Upper lobe of left lung (tissue), 6 donors: ENCODE results near the gene IQGAP1. TPM values are rescaled to one million over a fixed set of nuclear protein-coding genes. Genes with fewer than 3 reads are reported as not detected.

Experiments used
- ATAC-seq, 2 donors: fragments of 200-7000 bp; cut with Tn5 transposase; one replicate each; pipeline ENCODE4 v1.9.1; 2022; ENCODE audit warnings: mild to moderate bottlenecking in 2 of 2, moderate library complexity in 2 of 2; ENCODE audit not compliant: low FRiP score in 2 of 2
- DNase-seq, 2 donors: peaks; one replicate each; pipeline ENCODE4 v3.0.0-alpha.2; 2019 to 2020
- H3K27ac ChIP-seq, 4 donors: fragments of 200-600 bp; sonication (generic); one replicate each; pipeline ENCODE4 v1.5.1; 2016 to 2019
- H3K27me3 ChIP-seq, 4 donors: fragments of 200-600 bp; sonication (generic); one replicate each; pipeline ENCODE4 v1.5.1; 2017 to 2019
- H3K36me3 ChIP-seq, 4 donors: fragments of 200-600 bp; sonication (generic); one replicate each; pipeline ENCODE4 v1.5.1; 2016 to 2019
- H3K4me1 ChIP-seq, 4 donors: fragments of 200-600 bp; sonication (generic); one replicate each; pipeline ENCODE4 v1.5.1; 2018 to 2019
- H3K4me3 ChIP-seq, 4 donors: fragments of 200-600 bp; sonication (generic); one replicate each; pipeline ENCODE4 v1.5.1; 2017 to 2019; ENCODE audit warnings: mild to moderate bottlenecking in 2 of 4, moderate library complexity in 1 of 4
- H3K9me3 ChIP-seq, 4 donors: fragments of 200-600 bp; sonication (generic); one replicate each; pipeline ENCODE4 v1.5.1; 2018 to 2019
- EP300 ChIP-seq, 4 donors: sonication (generic); formaldehyde crosslinking; IDR thresholded peaks; one replicate each; pipeline ENCODE4 v1.5.1; 2017; ENCODE audit warnings: antibody characterized with exemption in 4 of 4, control low read depth in 2 of 4
- POLR2A ChIP-seq, 4 donors: fragments of 450-650 bp; IDR thresholded peaks; one replicate each; pipeline ENCODE4 v1.5.1; 2016 to 2017; ENCODE audit warnings: antibody characterized with exemption in 4 of 4, mild to moderate bottlenecking in 2 of 4
- POLR2AphosphoS5 ChIP-seq, 2 donors: sonication (generic); formaldehyde crosslinking; IDR thresholded peaks; one replicate each; pipeline ENCODE4 v1.5.1; 2017; ENCODE audit warnings: antibody characterized with exemption in 2 of 2
- WGBS, 2 donors: methylation state at CpG; one replicate each; pipeline ENCODE4 v1.1.5; 2017 to 2018; 5-methylcytosine and 5-hydroxymethylcytosine counted together
- total RNA-seq, 6 donors: library from RNA; depleted of rRNA in 4 of 6; stranded (reverse); fragments of >200 nt in 4 of 6; gene quantifications; one replicate each; pipeline versions ENCODE4 v1.1.0 to v1.2.1, GENCODE V29; 2016 to 2021
- TF ChIP-seq, protein P1 (sequence below), 6 experiments: fragments of 450-650 bp in 4 of 6; fragments of 200-600 bp in 2 of 6; sonication (generic) in 2 of 6; IDR thresholded peaks; one replicate each; pipeline ENCODE4 v1.5.1; 2016 to 2019; ENCODE audit warnings: antibody characterized with exemption in 6 of 6
- donor health status: DM: no; HTN: no; CAD: no; lungs with moderate emphysema.
- donor health status: DM: no; HTN: yes; CAD: no; lungs with severe emphysema.

IQGAP1 gene
- total RNA-seq, 6 donors from 2014 or later = 216 to 502 (median 344) TPM

DNA sequence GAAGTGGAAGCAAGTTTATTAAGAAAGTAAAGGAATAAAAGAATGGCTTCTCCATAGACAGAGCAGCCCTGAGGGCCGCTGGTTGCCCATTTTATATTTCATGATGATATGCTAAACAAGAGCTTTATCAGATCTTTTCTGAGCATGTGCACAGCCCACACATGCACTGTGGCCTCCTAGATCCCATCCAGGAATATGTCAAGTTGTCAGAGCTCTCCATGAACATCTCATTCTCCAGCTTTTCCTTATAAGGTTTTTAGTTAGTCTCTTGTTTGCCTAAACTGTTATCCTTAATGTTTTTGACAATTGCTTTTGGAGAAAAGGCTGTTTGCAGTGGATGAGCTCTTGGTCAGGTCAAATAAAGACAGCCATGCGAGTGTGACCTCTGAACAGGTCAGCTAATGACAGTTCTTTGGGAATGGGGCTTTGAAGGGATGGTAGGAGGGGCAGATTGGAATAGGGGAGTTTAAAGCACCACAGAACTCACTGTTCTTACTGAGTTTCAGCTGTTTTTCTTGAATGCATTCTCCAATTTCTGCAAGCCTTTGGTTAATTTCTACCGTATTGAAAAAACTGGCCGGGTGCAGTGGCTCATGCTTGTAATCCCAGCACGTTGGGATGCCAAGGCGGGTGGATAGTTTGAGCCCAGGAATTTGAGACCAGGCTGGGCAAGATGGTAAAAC, 72.2 kb downstream of the IQGAP1 start:
- DNase-seq = no peak
- no peaks in the 10 kb centered on the region for H3K9me3 ChIP-seq
- no peak for TF ChIP-seq EP300 (IDR thresholded peaks at IDR 0.05)
- TF ChIP-seq POLR2A (IDR thresholded peaks at IDR 0.05) = no peak
- TF ChIP-seq POLR2AphosphoS5 (IDR thresholded peaks at IDR 0.05) = no peak
- TF ChIP-seq, protein P1, sequence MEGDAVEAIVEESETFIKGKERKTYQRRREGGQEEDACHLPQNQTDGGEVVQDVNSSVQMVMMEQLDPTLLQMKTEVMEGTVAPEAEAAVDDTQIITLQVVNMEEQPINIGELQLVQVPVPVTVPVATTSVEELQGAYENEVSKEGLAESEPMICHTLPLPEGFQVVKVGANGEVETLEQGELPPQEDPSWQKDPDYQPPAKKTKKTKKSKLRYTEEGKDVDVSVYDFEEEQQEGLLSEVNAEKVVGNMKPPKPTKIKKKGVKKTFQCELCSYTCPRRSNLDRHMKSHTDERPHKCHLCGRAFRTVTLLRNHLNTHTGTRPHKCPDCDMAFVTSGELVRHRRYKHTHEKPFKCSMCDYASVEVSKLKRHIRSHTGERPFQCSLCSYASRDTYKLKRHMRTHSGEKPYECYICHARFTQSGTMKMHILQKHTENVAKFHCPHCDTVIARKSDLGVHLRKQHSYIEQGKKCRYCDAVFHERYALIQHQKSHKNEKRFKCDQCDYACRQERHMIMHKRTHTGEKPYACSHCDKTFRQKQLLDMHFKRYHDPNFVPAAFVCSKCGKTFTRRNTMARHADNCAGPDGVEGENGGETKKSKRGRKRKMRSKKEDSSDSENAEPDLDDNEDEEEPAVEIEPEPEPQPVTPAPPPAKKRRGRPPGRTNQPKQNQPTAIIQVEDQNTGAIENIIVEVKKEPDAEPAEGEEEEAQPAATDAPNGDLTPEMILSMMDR (IDR thresholded peaks at IDR 0.05) = no peak
- H3K4me1 ChIP-seq = peaks cover 9 to 35% (median 22%) of the 10 kb centered on the region in 4 donors
- no peak for ATAC-seq
- H3K4me3 ChIP-seq = no peak overlapping the region
- H3K27me3 ChIP-seq = no peaks in the 10 kb centered on the region
- peak overlapping the region in 3 of 4 donors; percentile 17 to 65 (median 58) for H3K27ac ChIP-seq
- H3K36me3 ChIP-seq = peaks cover 16 to 87% (median 42%) of the 10 kb centered on the region in 4 donors
- WGBS, 2 donors = 89 to 91% methylated on average over 6 of the region's 6 CpGs

DNA sequence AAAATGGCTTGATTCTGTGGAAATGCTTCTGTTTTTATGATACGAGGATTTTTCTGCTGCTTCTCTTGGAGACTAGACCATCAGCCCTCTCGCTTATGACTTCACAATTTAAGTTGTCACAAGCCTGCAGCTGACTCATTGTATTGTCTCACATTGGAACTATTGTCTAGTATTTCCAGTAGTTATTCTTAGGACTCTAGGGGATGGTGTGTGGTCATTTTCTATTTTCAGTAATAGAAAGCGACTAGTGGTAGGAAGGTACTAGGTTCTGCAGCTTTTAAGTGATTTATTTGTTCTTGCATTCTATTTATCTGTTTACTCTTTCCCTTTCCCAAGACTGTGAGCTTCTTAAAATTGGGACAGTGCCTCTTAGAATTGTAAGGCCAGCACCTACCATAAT, 75.3 kb downstream of the IQGAP1 start:
- ATAC-seq = peak in 1 of 2 donors; percentile 80
- H3K4me3 ChIP-seq = no peak overlapping the region
- peaks cover 15 to 87% (median 44%) of the 10 kb centered on the region in 4 donors for H3K36me3 ChIP-seq
- peak overlapping the region in 2 of 4 donors; percentile 40 to 52 for H3K27ac ChIP-seq
- H3K9me3 ChIP-seq = no peaks in the 10 kb centered on the region
- no peak for DNase-seq
- no peaks in the 10 kb centered on the region for H3K27me3 ChIP-seq
- TF ChIP-seq POLR2A (IDR thresholded peaks at IDR 0.05) = no peak
- TF ChIP-seq, protein P1 (IDR thresholded peaks at IDR 0.05) = no peak
- no peak for TF ChIP-seq POLR2AphosphoS5 (IDR thresholded peaks at IDR 0.05)
- TF ChIP-seq EP300 (IDR thresholded peaks at IDR 0.05) = no peak
- WGBS, 2 donors = 74 to 82% methylated on average over 3 of the region's 3 CpGs
- peaks cover 12 to 37% (median 23%) of the 10 kb centered on the region in 4 donors for H3K4me1 ChIP-seq

DNA sequence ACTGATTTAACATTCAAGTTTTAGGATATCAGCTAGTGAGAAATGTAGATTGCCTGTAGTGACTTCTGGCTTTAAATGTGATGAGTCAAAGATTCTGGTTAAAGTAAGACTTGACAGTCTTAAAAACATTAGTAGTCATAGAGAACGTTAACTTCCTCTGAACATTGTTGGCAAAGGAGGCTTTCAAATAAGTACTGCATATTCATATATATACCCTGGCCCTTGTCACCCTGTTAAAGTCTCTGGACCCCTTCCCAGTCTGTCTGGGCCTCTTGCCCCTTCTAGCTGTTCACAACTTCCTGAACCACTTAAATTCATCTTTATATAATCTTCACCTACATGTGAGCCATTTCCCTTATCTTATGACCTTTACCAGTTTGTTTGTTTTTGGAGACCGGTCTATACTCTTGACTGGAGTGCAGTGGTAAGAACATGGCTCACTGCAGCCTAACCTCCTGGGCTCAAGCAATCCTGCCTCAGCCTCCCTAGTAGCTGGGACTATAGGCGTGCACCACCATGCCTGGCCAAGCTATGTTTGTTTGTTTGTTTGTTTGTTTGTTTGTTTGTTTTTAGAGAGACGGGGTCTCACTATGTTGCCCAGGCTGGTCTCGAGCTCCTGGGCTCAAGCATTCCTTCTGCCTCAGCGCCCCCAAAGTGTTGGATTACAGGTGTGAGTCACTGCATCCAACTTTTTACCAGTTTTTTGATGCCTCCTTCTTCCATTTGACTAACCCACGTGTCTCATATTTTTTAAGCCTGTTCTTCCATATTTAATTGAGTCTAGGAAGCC, 77.3 kb downstream of the IQGAP1 start:
- ATAC-seq = peak in 1 of 2 donors; percentile 38
- DNase-seq = no peak
- H3K4me1 ChIP-seq = peaks cover 8 to 25% (median 13%) of the 10 kb centered on the region in 4 donors
- WGBS, 2 donors = 76 to 80% methylated on average over 7 of the region's 7 CpGs
- H3K36me3 ChIP-seq = peaks cover 15 to 89% (median 45%) of the 10 kb centered on the region in 4 donors
- no peaks in the 10 kb centered on the region for H3K27me3 ChIP-seq
- no peaks in the 10 kb centered on the region for H3K9me3 ChIP-seq
- H3K27ac ChIP-seq = no peak overlapping the region
- no peak overlapping the region for H3K4me3 ChIP-seq
- TF ChIP-seq, protein P1 (IDR thresholded peaks at IDR 0.05) = no peak
- TF ChIP-seq POLR2AphosphoS5 (IDR thresholded peaks at IDR 0.05) (no peak), POLR2A (IDR thresholded peaks at IDR 0.05) (no peak), EP300 (IDR thresholded peaks at IDR 0.05) (no peak)

DNA sequence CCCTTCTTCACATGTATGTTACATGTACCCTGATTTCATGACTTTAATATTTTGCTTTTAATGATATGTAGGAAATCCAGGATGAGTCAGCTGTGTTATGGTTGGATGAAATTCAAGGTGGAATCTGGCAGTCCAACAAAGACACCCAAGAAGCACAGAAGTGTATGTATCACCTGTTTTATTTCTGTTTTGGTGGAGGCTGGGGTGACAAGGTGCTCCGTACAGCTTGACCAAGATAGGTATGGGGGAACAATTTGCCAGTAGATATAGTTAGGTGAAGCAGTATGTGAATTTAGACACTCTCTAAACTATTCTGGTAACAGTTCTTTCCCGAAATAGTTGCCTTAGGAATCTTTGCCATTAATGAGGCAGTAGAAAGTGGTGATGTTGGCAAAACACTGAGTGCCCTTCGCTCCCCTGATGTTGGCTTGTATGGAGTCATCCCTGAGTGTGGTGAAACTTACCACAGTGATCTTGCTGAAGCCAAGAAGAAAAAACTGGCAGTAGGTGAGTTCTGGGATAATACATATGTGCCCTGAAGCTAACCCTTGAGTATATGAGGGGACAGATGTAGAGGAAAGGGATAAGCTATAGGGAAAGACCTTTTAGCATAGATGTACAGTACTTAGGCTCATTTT, 78.0 kb downstream of the IQGAP1 start:
- no peak for ATAC-seq
- peaks cover 15 to 90% (median 44%) of the 10 kb centered on the region in 4 donors for H3K36me3 ChIP-seq
- no peaks in the 10 kb centered on the region for H3K9me3 ChIP-seq
- TF ChIP-seq, protein P1 (IDR thresholded peaks at IDR 0.05) = no peak
- TF ChIP-seq EP300 (IDR thresholded peaks at IDR 0.05) (no peak), POLR2AphosphoS5 (IDR thresholded peaks at IDR 0.05) (no peak), POLR2A (IDR thresholded peaks at IDR 0.05) (no peak)
- 67 to 86% methylated on average over 3 of the region's 3 CpGs for WGBS, 2 donors
- H3K4me3 ChIP-seq = no peak overlapping the region
- H3K27ac ChIP-seq = no peak overlapping the region
- DNase-seq = no peak
- no peaks in the 10 kb centered on the region for H3K27me3 ChIP-seq
- H3K4me1 ChIP-seq = peaks cover 7 to 21% (median 12%) of the 10 kb centered on the region in 4 donors
